ENCODE results near the gene FHL2. TPM values are rescaled to one million over a fixed set of nuclear protein-coding genes. Genes with fewer than 3 reads are reported as not detected.

The FHL2 gene
- total RNA-seq, 2 experiments from 2014 or later = 0.41 to 0.42 TPM

- no peak for TF ChIP-seq CTCF (IDR thresholded peaks at IDR 0.05)
- H3K4me1 ChIP-seq (ENCODE audit: insufficient read depth, low read length) = no peaks in the 10 kb centered on the region
- POLR2A ChIA-PET = no interaction called here
- H3K9me3 Mint-ChIP-seq = no peaks in the 10 kb centered on the region
- no peaks in the 10 kb centered on the region for H3K9me3 ChIP-seq (ENCODE audit: control insufficient read depth in 1 of 2, insufficient read depth in 1 of 2, low read length in 2 of 2)
- no peak for DNase-seq
- no peaks in the 10 kb centered on the region for H3K4me1 Mint-ChIP-seq (ENCODE audit: low read depth)
- H3K36me3 ChIP-seq (ENCODE audit: insufficient read depth, low read length) = no peaks in the 10 kb centered on the region
- no peak overlapping the region for H3K4me3 Mint-ChIP-seq
- no peak overlapping the region for H3K27ac Mint-ChIP-seq
- intact Hi-C loops (cut with DNase I, micrococcal nuclease) = no loop called here
- H3K27me3 ChIP-seq (ENCODE audit: control insufficient read depth in 1 of 2, insufficient read depth in 2 of 2, low read length in 2 of 2) = peaks cover 0 to 2% of the 10 kb centered on the region in 2 experiments
- CTCF ChIA-PET = no interaction called here
- ATAC-seq (ENCODE audit: poor library complexity) = no peak
- no peaks in the 10 kb centered on the region for H3K36me3 Mint-ChIP-seq (ENCODE audit: low read depth)
- H3K27me3 Mint-ChIP-seq = peaks cover 19% of the 10 kb centered on the region
- no peak overlapping the region for H3K27ac ChIP-seq (ENCODE audit: low read depth in 1 of 2, low read length in 2 of 2)
- H3K4me3 ChIP-seq (ENCODE audit: low read length) = no peak overlapping the region
These were observed 47.1 kb upstream of the FHL2 start for GRCh38 chr2:105445976-105446375.

- DNase-seq (no peak), ATAC-seq (ENCODE audit: poor library complexity) (no peak)
- H3K4me1 ChIP-seq (ENCODE audit: insufficient read depth, low read length) = no peaks in the 10 kb centered on the region
- Mint-ChIP-seq H3K4me3 (no peak overlapping the region), H3K27me3 (peaks cover 19% of the 10 kb centered on the region), H3K27ac (no peak overlapping the region), H3K36me3 (ENCODE audit: low read depth) (no peaks in the 10 kb centered on the region), H3K4me1 (ENCODE audit: low read depth) (no peaks in the 10 kb centered on the region), H3K9me3 (no peaks in the 10 kb centered on the region)
- ChIA-PET CTCF (no interaction called here), POLR2A (no interaction called here)
- intact Hi-C loops (cut with DNase I, micrococcal nuclease) = no loop called here
- TF ChIP-seq CTCF (IDR thresholded peaks at IDR 0.05) = no peak
- no peak overlapping the region for H3K4me3 ChIP-seq (ENCODE audit: low read length)
- no peak overlapping the region for H3K27ac ChIP-seq (ENCODE audit: low read depth in 1 of 2, low read length in 2 of 2)
- peaks cover 0 to 2% of the 10 kb centered on the region in 2 experiments for H3K27me3 ChIP-seq (ENCODE audit: control insufficient read depth in 1 of 2, insufficient read depth in 2 of 2, low read length in 2 of 2)
- H3K9me3 ChIP-seq (ENCODE audit: control insufficient read depth in 1 of 2, insufficient read depth in 1 of 2, low read length in 2 of 2) = no peaks in the 10 kb centered on the region
- no peaks in the 10 kb centered on the region for H3K36me3 ChIP-seq (ENCODE audit: insufficient read depth, low read length)
These were observed 46.6 kb upstream of the FHL2 start for GRCh38 chr2:105445498-105445897.

GRCh38 chr2:105443617-105444598 lies 45.1 kb upstream of the FHL2 start:
- no peak overlapping the region for H3K4me3 ChIP-seq (ENCODE audit: low read length)
- ATAC-seq (ENCODE audit: poor library complexity) (no peak), DNase-seq (no peak)
- H3K36me3 ChIP-seq (ENCODE audit: insufficient read depth, low read length) = no peaks in the 10 kb centered on the region
- intact Hi-C loops (cut with DNase I, micrococcal nuclease) = no loop called here
- Mint-ChIP-seq H3K4me1 (ENCODE audit: low read depth) (no peaks in the 10 kb centered on the region), H3K36me3 (ENCODE audit: low read depth) (no peaks in the 10 kb centered on the region), H3K27me3 (peaks cover 9% of the 10 kb centered on the region), H3K27ac (no peak overlapping the region), H3K4me3 (no peak overlapping the region), H3K9me3 (no peaks in the 10 kb centered on the region)
- H3K27me3 ChIP-seq (ENCODE audit: control insufficient read depth in 1 of 2, insufficient read depth in 2 of 2, low read length in 2 of 2) = peaks cover 0 to 2% of the 10 kb centered on the region in 2 experiments
- CTCF ChIA-PET = interaction anchor here (0.5 kb wide), 1 partner anchor 26 kb away, joined by 5 read pairs; no protein-coding TSS in a partner anchor
- H3K4me1 ChIP-seq (ENCODE audit: insufficient read depth, low read length) = no peaks in the 10 kb centered on the region
- H3K9me3 ChIP-seq (ENCODE audit: control insufficient read depth in 1 of 2, insufficient read depth in 1 of 2, low read length in 2 of 2) = no peaks in the 10 kb centered on the region
- TF ChIP-seq CTCF (IDR thresholded peaks at IDR 0.05) = no peak
- POLR2A ChIA-PET = no interaction called here
- H3K27ac ChIP-seq (ENCODE audit: low read depth in 1 of 2, low read length in 2 of 2) = no peak overlapping the region
